Gastroesophageal sphincter (tissue), 3 donors: ENCODE data around the gene CTSW.

Experiments used
- CTCF ChIP-seq, 4 experiments: fragments of 200-600 bp in 2 of 4; fragments of 450-650 bp in 2 of 4; sonication (generic) in 1 of 4; IDR thresholded peaks; one replicate each; pipeline ENCODE4 v1.5.1; 2017 to 2019; ENCODE audit warnings: antibody characterized with exemption in 4 of 4, mild to moderate bottlenecking in 2 of 4, moderate library complexity in 2 of 4
- EP300 ChIP-seq: sonication (generic); formaldehyde crosslinking; IDR thresholded peaks from one replicate; pipeline ENCODE4 v1.6.1; 2017; ENCODE audit warnings: antibody characterized with exemption, mild to moderate bottlenecking
- POLR2A ChIP-seq, 2 donors: fragments of 450-650 bp; IDR thresholded peaks; one replicate each; pipeline ENCODE4 v1.6.1; 2017; ENCODE audit warnings: antibody characterized with exemption in 2 of 2, mild to moderate bottlenecking in 2 of 2, moderate library complexity in 1 of 2
- POLR2AphosphoS5 ChIP-seq: sonication (generic); formaldehyde crosslinking; IDR thresholded peaks from one replicate; pipeline ENCODE4 v1.6.1; 2017; ENCODE audit warnings: antibody characterized with exemption

DNA sequence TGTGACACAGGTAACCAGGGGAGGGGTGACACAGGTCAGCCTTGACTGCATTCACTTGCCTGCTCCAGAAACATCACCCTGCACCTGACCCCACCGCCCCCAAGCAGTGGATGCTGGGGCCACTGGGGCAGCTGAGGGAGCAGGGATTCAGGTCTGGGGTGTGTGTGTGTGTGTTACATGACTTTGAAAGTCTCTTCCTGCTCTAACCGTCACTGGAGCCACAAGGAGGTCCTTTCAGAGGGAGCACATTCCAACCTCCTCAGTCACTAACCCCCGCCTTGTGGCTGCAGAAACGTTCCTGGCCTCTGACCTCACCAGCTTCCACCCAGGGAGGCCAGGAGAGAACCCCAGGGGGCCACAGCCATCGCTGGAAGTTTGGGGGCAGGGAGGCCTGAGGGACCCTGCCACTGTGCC lies 23.4 kb downstream of the CTSW start:
- TF ChIP-seq CTCF (IDR thresholded peaks at IDR 0.05) (no peak), POLR2AphosphoS5 (no peak), POLR2A (IDR thresholded peaks at IDR 0.05) (no peak), EP300 (no peak)
